Panc1 (cell line): Measurements from ENCODE around the gene DAB2IP. TPM values are rescaled to one million over a fixed set of nuclear protein-coding genes. Genes with fewer than 3 reads are reported as not detected.

Experiments
- ATAC-seq: fragments of 200-7000 bp; cut with Tn5 transposase; 2 replicates; pipeline ENCODE4 v1.9.1; 2020; ENCODE audit warnings: mild to moderate bottlenecking, moderate library complexity
- BruUV-seq: library from RNA; stranded (reverse); fragments of 400-500 nt; replicated peaks from 2 replicates; lab custom pipeline; 2021; lab: Mats Ljungman, UMichigan
- CTCF ChIA-PET: fragments of 300-600 bp; sonication (Branson Sonifier 250); formaldehyde crosslinking; loops from one replicate; lab custom pipeline; 2022; ENCODE audit warnings: antibody characterized with exemption; lab: Charles Lee
- POLR2A ChIA-PET: fragments of 300-600 bp; sonication (Branson Sonifier 250); formaldehyde crosslinking; loops from one replicate; lab custom pipeline; 2022; ENCODE audit warnings: antibody characterized with exemption; lab: Charles Lee
- DNase-seq: peaks from one replicate; pipeline ENCODE4 v3.0.0-alpha.2; 2010; ENCODE audit warnings: low read depth, low spot score
- H3K27ac ChIP-seq: 2 replicates; pipeline ENCODE4 v1.5.1; 2011; ENCODE audit warnings: mild to moderate bottlenecking, low read length, inconsistent platforms
- H3K27me3 ChIP-seq: fragments of 200-500 bp; sonication (Bioruptor generic); 2 replicates; pipeline ENCODE4 v1.6.0; 2014; ENCODE audit warnings: low read length, inconsistent platforms; ENCODE audit not compliant: control insufficient read depth, insufficient read depth
- H3K36me3 ChIP-seq: fragments of 200-500 bp; sonication (Bioruptor generic); 2 replicates; pipeline ENCODE4 v1.5.1; 2014; ENCODE audit warnings: inconsistent platforms, mild to moderate bottlenecking, low read length, moderate library complexity; ENCODE audit not compliant: control insufficient read depth, insufficient read depth
- H3K4me1 ChIP-seq: 2 replicates; pipeline ENCODE4 v1.5.1; 2011; ENCODE audit warnings: inconsistent platforms, mild to moderate bottlenecking, low read length, moderate library complexity; ENCODE audit not compliant: control insufficient read depth, insufficient read depth
- H3K4me3 ChIP-seq, 2 experiments: 2 replicates each; pipeline ENCODE4 v1.5.1; 2011 to 2012; ENCODE audit warnings: low read depth in 2 of 2, low read length in 2 of 2, mild to moderate bottlenecking in 2 of 2, inconsistent platforms in 1 of 2, moderate library complexity in 1 of 2
- H3K9me3 ChIP-seq: fragments of 200-500 bp; sonication (Bioruptor generic); 2 replicates; pipeline ENCODE4 v1.5.1; 2014; ENCODE audit warnings: low read depth, mild to moderate bottlenecking, inconsistent platforms, low read length, moderate library complexity; ENCODE audit not compliant: control insufficient read depth, insufficient read depth
- POLR2AphosphoS5 ChIP-seq: IDR thresholded peaks from 2 replicates; pipeline ENCODE4 v1.6.1; 2012; ENCODE audit warnings: mild to moderate bottlenecking, low read depth, low read length, moderate library complexity
- REST ChIP-seq, 2 experiments: IDR thresholded peaks; 2 replicates each; pipeline ENCODE4 v1.6.1; 2011 to 2012; ENCODE audit warnings: low read depth in 2 of 2, control low read depth in 1 of 2, low read length in 1 of 2, mild to moderate bottlenecking in 1 of 2, moderate library complexity in 1 of 2; ENCODE audit not compliant: insufficient read depth in 1 of 2
- SIN3A ChIP-seq: IDR thresholded peaks from 2 replicates; pipeline ENCODE4 v1.6.1; 2012; ENCODE audit warnings: low read depth, mild to moderate bottlenecking, low read length, moderate library complexity, borderline replicate concordance; ENCODE audit not compliant: insufficient read depth
- TCF7L2 ChIP-seq: IDR thresholded peaks from 2 replicates; pipeline ENCODE4 v1.6.1; 2011; ENCODE audit warnings: mild to moderate bottlenecking, low read depth, low read length, inconsistent platforms
- in situ Hi-C: cut with HindIII; loops from 2 replicates; pipeline ENCODE4 v1.10.0; 2016; ENCODE audit warnings: low sequenced_read_pairs, low pct_unique_long_range_greater_than_20kb
- intact Hi-C: fragments of 100-400 bp; cut with micrococcal nuclease; formaldehyde crosslinking; loops from one replicate; pipeline ENCODE4 v1.10.0; 2022; ENCODE audit not compliant: unreplicated experiment
- total RNA-seq: library from RNA; stranded (reverse); gene quantifications from one replicate; pipeline ENCODE4 v1.2.1, GENCODE V29; 2021; ENCODE audit not compliant: unreplicated experiment
- TF ChIP-seq, protein P1 (sequence below): fragments of 450-650 bp; IDR thresholded peaks from 2 replicates; pipeline ENCODE4 v1.5.1; 2017; ENCODE audit warnings: mild to moderate bottlenecking

The DAB2IP gene
- total RNA-seq, 1 experiment from 2014 or later = 18.4 TPM

GRCh38 chr9:121645853-121646807 lies 5.3 kb upstream of the DAB2IP start:
- intact Hi-C loops (loop anchor here (10.0 kb wide), 1 partner anchor 49 kb away; no protein-coding TSS in a partner anchor), in situ Hi-C loops (no loop called here)
- no peak for ATAC-seq
- ChIA-PET CTCF (no interaction called here), POLR2A (no interaction called here)
- DNase-seq = no peak
- Histone ChIP-seq H3K4me1 (no peaks in the 10 kb centered on the region), H3K27ac (no peak overlapping the region), H3K9me3 (no peaks in the 10 kb centered on the region), H3K27me3 (peaks cover 2% of the 10 kb centered on the region; the same call in 1 of the 2 replicates), H3K36me3 (no peaks in the 10 kb centered on the region), H3K4me3 (no peak overlapping the region)
- TF ChIP-seq POLR2AphosphoS5 (no peak), TCF7L2 (no peak)
- TF ChIP-seq, protein P1, sequence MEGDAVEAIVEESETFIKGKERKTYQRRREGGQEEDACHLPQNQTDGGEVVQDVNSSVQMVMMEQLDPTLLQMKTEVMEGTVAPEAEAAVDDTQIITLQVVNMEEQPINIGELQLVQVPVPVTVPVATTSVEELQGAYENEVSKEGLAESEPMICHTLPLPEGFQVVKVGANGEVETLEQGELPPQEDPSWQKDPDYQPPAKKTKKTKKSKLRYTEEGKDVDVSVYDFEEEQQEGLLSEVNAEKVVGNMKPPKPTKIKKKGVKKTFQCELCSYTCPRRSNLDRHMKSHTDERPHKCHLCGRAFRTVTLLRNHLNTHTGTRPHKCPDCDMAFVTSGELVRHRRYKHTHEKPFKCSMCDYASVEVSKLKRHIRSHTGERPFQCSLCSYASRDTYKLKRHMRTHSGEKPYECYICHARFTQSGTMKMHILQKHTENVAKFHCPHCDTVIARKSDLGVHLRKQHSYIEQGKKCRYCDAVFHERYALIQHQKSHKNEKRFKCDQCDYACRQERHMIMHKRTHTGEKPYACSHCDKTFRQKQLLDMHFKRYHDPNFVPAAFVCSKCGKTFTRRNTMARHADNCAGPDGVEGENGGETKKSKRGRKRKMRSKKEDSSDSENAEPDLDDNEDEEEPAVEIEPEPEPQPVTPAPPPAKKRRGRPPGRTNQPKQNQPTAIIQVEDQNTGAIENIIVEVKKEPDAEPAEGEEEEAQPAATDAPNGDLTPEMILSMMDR = no peak
- no TSS peak for BruUV-seq

DNA sequence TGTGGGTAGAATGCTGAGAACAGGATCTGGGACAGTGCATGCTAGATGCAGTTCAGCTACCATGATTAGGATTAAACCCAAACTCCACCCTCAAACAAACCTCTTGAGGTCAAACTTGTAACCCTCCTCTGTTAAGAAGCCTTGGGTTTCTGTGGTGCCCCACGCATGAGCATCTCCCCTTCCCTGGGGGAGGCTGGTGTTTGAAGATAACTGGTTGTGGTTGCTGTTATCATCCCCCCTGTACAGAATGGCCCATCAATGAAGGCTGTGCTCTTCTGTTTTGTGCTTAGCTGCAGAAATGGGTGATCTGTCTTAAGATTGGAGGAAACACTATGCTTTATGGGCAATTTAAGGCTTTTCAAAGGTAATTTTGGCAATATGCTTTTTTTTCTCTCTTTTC lies 4.4 kb upstream of the DAB2IP start:
- Histone ChIP-seq H3K4me3 (no peak overlapping the region), H3K27me3 (peaks cover 2% of the 10 kb centered on the region), H3K9me3 (no peaks in the 10 kb centered on the region), H3K4me1 (peaks cover 1% of the 10 kb centered on the region), H3K27ac (no peak overlapping the region), H3K36me3 (no peaks in the 10 kb centered on the region)
- intact Hi-C loops = loop anchor here (10.0 kb wide), 1 partner anchor 48 kb away; no protein-coding TSS in a partner anchor
- ATAC-seq (no peak), DNase-seq (no peak)
- ChIA-PET POLR2A (no interaction called here), CTCF (no interaction called here)
- in situ Hi-C loops = no loop called here
- no TSS peak for BruUV-seq
- TF ChIP-seq REST (IDR thresholded peaks at IDR 0.05; ENCODE audit: insufficient read depth in 1 of 2, low read depth in 2 of 2, low read length in 1 of 2) (no peak), POLR2AphosphoS5 (no peak), SIN3A (no peak), TCF7L2 (no peak)
- TF ChIP-seq, protein P1 = no peak
